HS-27A (cell line): ENCODE data around the gene SECISBP2L.

Source experiments
- DNase-seq: peaks from one replicate; pipeline ENCODE4 v3.0.0-alpha.2; 2012; ENCODE audit warnings: low read depth, missing footprints

SECISBP2L gene

DNA sequence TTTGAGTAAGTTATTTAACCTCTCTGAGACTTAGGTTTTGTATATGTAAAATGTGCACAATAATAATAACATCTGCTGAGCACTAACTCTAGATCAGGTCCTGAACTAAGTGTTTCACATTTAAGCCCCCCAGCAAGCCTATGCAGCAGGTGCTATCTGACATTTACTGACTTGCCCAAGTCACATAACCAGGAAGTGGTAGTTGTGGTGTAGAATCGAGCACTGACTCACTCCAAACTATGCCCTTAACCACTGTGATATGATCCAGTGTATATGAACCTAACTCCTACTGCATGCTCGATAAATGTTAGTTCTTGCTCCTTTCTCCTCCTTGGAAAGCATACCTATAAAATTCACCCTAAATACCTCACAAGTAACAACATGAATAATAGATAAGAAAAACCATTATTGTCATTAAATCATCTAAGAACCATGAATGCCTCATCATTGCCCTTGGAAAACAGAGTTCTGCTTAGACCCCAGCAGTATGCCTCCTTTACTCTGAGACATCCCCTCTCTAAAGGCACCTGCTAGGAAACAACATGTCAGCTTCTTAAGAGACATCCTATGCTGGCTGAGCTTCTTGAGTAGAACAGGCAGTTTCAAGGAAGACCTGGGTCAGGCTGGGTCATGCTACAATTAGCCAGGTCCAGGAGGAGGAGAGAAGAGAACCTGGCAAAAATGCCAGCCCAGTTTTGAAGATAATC, 79.5 kb downstream of the SECISBP2L start:
- no peak for DNase-seq

DNA sequence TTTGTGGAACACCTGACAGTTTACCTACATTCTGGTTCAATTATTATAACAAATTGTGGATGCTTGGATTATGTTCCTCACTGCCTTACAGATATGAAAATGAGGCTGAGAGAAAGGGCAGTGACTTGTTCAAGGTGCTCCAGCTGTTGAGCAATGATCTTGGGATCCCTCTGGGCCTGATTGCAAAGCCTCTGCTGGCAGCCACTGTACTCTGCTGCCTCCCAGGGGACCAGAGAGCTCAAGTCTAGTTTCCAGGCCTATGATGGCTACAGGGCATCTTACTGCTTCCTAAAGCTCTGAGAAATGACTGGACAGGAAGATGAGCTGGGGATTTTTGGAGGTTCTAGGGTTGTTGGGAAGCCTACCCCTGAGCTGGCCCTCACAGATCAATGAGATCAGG, 80.3 kb downstream of the SECISBP2L start:
- no peak for DNase-seq

- no peak for DNase-seq
Observed at GRCh38 chr15:48964898-48965297, 81.3 kb downstream of the SECISBP2L start.

DNA sequence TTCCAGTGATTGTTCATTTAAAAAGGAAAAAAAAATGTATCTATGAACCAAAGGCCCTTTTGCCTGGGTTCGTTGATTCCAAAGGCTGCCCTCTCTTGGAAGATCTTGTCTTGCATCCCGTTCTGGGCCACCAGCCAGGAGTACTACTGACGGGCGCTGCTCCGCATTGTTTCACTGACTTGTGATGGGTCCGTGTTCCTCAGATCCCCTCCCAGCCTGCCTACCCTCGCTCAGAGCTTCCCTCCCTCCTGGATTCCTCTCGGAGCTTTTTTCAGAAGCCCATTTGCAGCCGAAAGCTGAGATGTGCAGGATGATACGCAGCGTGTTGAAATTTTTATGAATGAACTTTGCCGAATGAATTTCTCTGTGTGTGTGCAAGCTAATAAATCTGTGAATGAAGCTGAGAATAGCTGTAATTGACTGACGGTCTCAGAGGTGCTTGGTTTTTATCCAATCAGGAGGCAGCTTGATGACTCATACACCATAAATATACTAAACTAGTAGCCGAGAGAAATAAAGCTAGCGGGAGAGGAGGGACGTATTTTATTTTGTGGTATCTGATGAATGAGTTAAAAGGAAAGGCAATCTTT, 82.6 kb downstream of the SECISBP2L start, which contains the start of gene SHC4:
SHC4 (minus strand) TSS at position 396 of the 590 bp plus-strand sequence. CDS start 904 bp downstream, outside the sequence.
- DNase-seq = no peak

DNA sequence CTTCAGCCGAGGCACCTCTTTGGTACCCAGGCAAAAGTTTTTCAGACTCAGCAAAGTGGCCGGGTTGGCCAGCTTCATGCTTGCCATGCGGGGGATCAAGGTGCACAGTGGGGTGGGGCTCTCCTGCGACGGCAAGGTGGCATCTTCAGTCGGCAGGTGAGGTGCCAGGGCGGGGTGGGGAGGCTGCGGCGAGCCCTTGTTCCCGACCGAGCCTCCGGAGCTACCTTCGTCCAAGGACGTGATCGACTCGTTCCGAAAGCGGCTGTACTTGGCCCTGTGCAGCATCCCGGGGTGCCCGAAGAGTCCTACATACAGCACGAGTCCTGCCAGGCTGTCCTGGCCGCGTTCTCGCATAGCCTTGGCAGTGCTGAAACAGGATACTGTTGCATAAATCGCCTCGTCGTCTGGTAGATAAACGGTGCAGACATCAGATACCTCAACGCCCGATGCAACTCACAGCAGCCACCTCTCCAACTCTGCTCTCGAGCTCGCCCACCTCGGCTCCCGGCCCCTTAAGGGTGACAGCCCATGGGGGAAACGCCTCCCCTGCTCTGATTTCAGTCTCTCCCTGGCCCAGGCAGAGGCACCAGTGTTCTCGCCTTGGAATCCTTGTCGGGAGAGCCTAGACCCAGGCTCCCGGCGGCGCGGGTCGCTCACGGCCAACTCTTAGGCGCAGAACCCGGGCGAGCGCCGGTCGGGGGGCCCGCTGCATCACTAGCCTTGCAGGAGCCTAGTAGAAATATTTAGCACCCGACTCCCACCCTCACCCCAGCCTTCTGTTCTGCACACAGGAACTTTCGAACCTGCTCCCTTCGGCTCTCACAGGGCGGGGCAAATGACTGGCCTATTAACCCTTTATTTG, 83.4 kb downstream of the SECISBP2L start:
- DNase-seq = no peak

DNA sequence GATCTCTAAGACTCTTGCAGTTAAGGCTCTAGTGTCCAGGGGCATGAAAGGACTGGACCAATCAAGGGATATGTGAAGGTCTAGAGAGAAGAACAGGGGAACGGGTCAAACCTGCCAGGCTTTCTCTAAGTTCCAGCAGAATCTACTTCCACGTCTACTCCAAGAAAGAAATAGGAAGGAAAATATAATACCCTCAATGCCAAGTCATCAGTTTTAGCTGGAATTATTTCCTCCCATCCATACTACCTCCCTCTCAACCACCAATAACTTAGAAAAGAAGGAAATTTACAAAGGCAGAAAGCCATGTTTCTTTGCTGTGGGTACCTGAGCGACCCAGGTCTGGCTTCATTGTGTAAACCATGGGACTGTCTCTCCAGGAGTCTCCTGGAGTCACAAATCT, 90.3 kb downstream of the SECISBP2L start:
- DNase-seq = no peak

DNA sequence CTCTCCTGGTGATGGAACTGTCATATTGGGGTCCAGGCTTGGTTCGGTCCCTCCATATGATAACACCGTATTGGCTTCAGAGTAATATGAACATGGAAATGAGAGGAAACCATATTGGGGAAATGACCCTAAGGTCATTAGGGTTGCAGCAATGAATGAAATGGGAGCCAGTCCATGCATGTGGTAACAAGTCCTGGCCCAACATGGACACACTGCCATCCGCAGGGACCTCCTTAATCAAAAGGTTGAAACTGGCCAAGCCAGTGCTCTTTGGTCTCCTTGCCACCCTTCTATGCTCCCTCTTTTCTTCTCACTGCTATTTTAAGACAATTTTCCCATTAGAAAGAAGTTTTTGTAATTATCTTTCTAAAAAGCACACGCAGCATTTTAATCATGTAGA, 90.9 kb downstream of the SECISBP2L start:
- no peak for DNase-seq

GRCh38 chr15:48954538-48954937, 91.7 kb downstream of the SECISBP2L start:
- no peak for DNase-seq

DNA sequence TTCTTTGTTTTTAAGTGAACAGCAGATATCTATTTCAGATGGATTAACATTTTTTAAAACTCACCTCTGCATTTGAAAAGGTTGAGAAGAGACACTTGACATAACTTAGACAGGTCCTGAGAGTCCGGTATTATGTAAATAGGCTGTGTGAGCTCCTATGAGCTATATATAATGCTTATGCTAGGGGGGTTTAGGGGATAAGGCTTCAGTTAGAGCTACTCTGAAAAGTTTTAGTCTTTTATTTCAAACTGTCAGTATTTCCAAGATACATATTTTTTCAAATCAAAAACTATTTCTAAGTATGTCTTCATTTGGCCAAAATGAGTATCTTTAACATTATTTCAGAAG, 99.4 kb downstream of the SECISBP2L start:
- no peak for DNase-seq

GRCh38 chr15:48946074-48946839, 100.0 kb downstream of the SECISBP2L start:
- DNase-seq = no peak

- DNase-seq = no peak
Observed at GRCh38 chr15:48945386-48945785, 100.9 kb downstream of the SECISBP2L start.

DNA sequence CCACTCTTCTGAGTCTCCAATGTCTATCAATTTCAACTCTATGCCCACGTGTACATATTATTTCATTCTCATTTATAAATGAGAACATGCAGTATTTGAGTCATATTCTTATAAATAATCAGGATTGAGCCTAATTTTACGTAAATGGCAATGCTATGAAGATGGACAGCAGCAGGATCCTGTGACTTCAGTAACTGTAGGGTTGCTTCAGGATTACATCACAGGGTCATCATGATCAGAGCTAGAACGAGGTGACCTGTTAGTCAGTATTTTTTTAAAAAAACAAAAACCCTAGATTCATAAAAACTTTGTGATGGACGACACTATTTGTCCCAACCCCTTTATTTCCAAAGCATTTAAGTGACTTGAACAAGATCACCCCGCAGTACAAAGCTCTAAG, 104.3 kb downstream of the SECISBP2L start:
- no peak for DNase-seq

DNA sequence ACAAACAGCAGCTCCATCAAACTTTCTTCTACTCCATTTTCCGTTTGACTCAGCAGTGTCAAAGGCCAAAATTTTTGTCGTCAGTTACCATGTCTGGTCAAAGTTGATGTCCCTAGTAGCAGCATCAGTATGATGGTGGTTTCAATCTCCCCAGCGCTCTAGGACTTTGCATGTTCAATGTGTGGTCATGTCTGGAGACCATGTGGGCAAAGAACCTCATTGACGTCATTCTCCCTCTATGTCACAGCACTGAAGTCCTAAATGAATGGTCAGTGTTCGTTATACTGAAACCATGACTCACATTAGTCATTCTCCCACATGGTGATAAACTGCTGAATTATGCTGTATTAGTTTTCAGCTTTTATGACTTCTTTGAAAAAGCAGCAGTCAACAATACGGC, 105.7 kb downstream of the SECISBP2L start:
- peak; percentile 91 for DNase-seq

DNA sequence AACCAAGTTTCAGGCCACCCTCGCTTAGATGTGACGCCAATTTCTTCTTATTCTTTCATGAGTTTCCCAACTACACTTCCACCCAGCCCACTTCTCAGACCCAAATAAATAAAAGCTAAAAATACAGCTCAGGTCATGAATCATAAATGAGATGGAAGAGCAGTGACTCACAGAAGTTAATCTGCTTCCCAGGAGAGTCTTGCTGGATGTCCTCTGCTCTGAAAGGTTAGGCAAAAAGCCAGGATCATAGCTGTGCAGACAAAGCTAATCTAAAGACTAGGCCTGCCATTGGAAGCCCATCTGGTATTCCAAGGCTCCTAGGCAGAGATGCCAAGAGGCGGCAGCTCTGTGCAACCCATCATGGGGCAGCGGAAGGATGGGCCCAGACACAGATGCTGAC, 106.6 kb downstream of the SECISBP2L start:
- peak; percentile 88 for DNase-seq
